K562 (cell line): ENCODE results near the gene G6PC3.

ENCODE experiments used
- CTCF ChIP-seq, 3 experiments: IDR thresholded peaks in 2 of 3; conservative IDR thresholded peaks in 1 of 3; 2 replicates each; pipeline ENCODE4 v1.5.1; 2011 to 2012; ENCODE audit warnings: low read length in 3 of 3, mild to moderate bottlenecking in 3 of 3, control low read depth in 2 of 3, improper control_type of control experiment in 1 of 3, inconsistent platforms in 1 of 3, low read depth in 1 of 3, mixed read lengths in 1 of 3, moderate library complexity in 1 of 3; ENCODE audit not compliant: insufficient read depth in 2 of 3
- HNRNPH1 ChIP-seq: fragments of 200-400 bp; formaldehyde crosslinking; optimal IDR thresholded peaks from 2 replicates; pipeline ENCODE3; 2017; ENCODE audit warnings: low read depth, mild to moderate bottlenecking, low read length, moderate library complexity
- KDM1A ChIP-seq, 2 experiments: fragments of 450-650 bp; IDR thresholded peaks; 2 replicates each; pipeline ENCODE4 v1.6.1; 2016; ENCODE audit warnings: mild to moderate bottlenecking in 2 of 2
- KLF16 ChIP-seq: IDR thresholded peaks from 2 replicates; pipeline ENCODE4 v1.6.1; 2016; ENCODE audit warnings: antibody characterized with exemption
- RFX5 ChIP-seq: IDR thresholded peaks from 2 replicates; pipeline ENCODE4 v1.6.1; 2011; ENCODE audit warnings: low read depth, mild to moderate bottlenecking, improper control_type of control experiment, low read length
- SRF ChIP-seq, 2 experiments: fragments of 250-450, 450-650 bp in 1 of 2; sonication (Bioruptor Pico) in 1 of 2; sonication (generic) in 1 of 2; formaldehyde crosslinking; IDR thresholded peaks; 2 replicates each; pipeline versions ENCODE4 v1.5.0 to v1.5.1; 2020 to 2022; ENCODE audit warnings: mild to moderate bottlenecking in 1 of 2, missing genetic modification reagents in 1 of 2
- SRSF7 ChIP-seq: fragments of 200-400 bp; formaldehyde crosslinking; optimal IDR thresholded peaks from 2 replicates; pipeline ENCODE3; 2017; ENCODE audit warnings: mild to moderate bottlenecking, low read depth, low read length
- TCF7L2 ChIP-seq: fragments of 150-350 bp; IDR thresholded peaks from 2 replicates; pipeline ENCODE4 v1.6.1; 2016; ENCODE audit warnings: low read depth, mild to moderate bottlenecking, low read length, moderate library complexity
- U2AF2 ChIP-seq: fragments of 200-400 bp; formaldehyde crosslinking; optimal IDR thresholded peaks from 2 replicates; pipeline ENCODE3; 2017; ENCODE audit warnings: low read depth, mild to moderate bottlenecking, low read length

DNA sequence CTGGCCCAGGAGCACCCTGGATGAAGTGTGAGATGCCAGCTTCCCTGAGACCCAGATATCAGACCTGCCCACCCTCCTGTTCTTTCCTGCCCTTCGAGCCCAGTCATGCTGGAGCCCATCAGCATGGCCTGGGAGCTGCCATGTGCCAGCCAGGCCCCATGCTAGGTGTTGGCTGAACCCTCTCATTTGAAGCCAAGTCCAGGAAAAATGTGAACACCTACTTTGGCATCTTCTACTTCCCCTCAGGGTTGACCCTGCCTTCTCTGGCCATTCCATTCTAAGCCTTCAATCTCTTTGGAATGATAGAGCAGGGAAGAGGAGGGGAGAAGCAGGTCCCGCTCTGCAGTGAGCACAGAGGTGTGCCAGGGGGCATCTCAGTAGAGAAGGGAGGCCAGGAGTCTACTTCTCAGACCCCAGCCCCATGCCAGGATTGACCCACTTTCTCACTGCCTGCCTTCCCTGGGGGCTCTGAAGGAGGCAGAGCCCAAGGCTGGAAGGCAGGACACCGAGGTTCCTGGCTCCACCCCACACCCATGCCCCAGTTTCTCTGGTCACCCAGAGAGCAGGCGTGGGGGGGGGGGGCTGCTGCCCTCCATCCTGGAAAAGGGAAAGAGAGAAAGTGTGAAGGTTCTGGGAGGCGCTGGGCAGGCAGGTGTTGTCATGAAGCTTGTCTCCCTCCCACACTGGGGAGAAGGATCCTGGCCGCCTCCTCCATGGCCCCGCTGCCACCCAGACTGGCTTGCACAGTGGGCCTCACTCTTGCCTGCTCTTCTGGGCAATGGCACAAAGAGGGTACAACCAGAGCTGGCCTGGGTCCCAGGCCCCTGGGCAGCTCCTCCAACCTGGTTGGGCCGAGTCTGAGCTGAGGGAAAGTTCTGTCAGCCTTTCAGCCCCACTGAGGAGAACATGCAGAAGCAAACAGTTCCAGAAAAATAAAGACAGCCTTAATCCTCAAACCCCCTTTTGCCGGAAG lies 43.6 kb downstream of the G6PC3 start:
- TF ChIP-seq CTCF (IDR thresholded peaks at IDR 0.05 in 2 of 3, conservative IDR thresholded peaks at IDR 0.05 in 1 of 3; ENCODE audit: insufficient read depth in 2 of 3, low read depth in 1 of 3, low read length in 3 of 3) (no peak), SRSF7 (no peak), KLF16 (no peak), SRF (CRISPR knock-in tag; IDR thresholded peaks at IDR 0.05) (no peak), KDM1A (IDR thresholded peaks at IDR 0.05) (no peak), RFX5 (no peak), U2AF2 (no peak), HNRNPH1 (no peak), TCF7L2 (no peak)
